Measurements from ENCODE around the gene TRIM59.

- no peak for TF ChIP-seq CTCF (IDR thresholded peaks at IDR 0.05 in 4 of 5, conservative IDR thresholded peaks at IDR 0.05 in 1 of 5)
- TF ChIP-seq POLR2A (IDR thresholded peaks at IDR 0.05), result no peak
Measured at GRCh38 chr3:160473978-160474377, 24.4 kb upstream of the TRIM59 start.

Data from gastrocnemius medialis (tissue), 4 donors.